GM18861 (cell line): ENCODE measurements around the gene DUSP10.
A peak's percentile ranks its signal among the peaks of the same experiment; 100 is the strongest.

Experiments
- ATAC-seq: cut with Tn5 transposase; IDR thresholded peaks from one replicate; pipeline ENCODE4 v1.9.1; 2021; ENCODE audit not compliant: unreplicated experiment

Gene DUSP10

DNA sequence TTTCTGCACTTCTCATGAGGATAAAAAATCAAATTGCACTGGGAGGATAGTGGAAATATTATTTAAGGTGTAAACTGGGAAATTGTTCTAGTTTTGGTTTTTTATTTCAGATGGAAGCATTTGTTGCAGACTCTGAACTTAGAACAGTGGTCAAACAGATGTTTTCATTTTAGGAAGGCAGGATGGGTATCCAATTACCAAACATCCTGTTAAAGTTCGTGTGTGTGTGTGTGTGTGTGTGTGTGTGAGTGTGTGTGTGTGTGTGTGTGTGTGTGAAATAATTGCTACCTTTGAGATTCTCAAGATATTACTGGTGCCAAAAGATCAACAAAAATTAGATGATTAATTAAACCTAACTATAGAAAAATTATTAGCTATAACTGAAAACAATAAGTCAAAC lies 24.3 kb upstream of the DUSP10 start:
- no peak for ATAC-seq

DNA sequence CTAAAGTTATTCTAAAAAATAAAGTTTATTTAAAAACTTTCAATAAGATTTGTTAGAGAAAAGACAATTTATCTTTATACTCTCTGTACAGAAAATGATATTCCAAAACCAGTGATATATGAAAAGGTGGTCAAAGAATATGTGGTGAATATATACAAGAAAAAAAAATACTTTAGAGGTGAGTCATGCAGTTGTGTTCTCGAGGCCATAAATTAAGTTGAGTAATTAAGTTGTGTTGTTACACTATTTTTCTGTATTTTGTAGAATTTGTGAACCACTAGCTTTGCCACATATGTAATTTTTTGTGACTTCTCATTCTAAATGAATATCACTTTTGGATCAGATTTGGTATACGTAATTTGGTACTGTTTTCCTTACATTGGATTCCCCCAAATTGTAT lies 23.6 kb upstream of the DUSP10 start:
- no peak for ATAC-seq

DNA sequence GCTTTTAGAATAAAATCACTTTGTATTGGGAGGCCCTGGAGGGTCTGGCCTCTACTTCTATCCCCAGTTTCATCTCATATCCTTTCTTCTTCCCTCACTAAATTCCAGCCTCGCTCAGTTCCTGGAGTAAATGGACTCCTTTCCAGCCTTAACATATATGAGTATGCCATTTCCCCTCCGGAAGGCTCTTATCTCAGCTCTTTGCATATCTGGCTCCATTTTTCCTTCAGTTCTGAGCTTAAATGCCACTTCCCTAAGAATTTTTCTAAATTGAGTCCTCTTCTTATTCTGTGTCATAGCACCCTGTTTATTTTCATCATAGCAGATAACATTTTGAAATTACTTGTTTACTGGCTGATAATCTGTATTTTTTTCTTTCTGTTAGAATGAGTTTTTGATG lies 20.2 kb upstream of the DUSP10 start:
- no peak for ATAC-seq

DNA sequence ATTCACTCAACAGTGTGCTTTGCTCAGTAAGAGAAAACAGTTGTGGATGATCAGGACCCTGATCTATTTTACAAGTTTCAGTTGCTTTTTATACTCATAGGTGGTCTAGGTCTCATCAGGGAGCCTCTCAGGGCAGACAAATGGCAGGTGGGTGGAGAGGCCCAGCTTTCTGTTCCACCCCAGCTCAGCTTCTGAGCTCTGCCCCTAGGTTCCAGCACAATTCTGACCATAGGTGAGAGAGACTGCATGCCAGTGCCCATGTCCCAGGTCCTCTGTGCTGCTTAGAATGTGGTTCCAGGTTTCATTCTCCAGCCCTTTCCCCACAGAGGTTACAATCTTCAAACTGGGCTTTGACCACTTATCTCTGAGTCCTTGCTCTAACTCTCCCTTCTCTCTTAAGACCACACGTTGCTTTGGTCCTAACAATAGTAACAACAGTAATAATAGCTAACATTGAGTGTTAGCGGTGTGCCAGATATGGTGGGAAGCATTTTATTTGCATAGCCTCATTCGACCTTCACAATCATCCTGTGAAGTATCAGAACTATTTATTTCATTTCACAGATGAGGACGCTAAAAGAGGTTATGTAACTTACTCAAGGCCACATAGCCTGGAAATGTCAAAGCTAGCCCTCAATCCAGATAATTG lies 19.6 kb upstream of the DUSP10 start:
- peak; percentile 38 for ATAC-seq

DNA sequence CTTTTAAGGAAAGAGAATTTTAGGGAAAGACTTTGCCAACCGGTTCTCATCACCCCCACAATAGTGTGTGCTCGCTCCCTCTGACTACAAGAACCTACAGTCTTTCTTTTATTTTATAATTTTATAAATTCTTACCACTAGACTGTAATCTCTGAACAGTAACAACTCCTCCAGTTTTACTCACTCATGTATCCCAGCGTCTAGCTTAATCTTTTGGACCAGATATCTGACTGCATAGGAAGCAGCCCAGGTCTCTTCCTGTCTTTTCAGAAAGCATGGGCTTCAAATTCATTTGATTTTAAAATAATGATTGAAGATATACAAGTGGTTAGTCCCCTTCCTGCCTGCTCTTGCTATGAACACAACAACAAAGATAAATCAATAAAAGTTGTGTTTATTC lies 19.0 kb upstream of the DUSP10 start:
- ATAC-seq, result no peak

DNA sequence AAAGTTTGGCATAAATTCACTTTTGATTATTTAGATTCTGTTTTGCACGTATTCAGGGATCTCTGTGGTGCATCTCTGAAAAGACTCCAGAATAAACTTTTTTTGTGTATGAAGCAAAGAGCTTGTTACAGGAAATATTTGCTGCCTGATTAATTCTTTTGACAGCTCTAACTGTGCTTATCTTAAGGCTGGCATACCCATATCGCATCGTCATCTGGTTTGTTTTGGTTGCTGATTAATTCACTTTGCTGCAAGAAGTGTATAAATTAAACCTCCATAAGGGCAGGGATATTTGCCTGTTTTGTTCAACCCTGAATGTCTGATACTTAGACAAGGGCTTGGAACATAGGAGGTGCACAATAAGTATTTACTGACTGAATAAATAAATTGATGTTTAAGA lies 17.5 kb upstream of the DUSP10 start:
- no peak for ATAC-seq

DNA sequence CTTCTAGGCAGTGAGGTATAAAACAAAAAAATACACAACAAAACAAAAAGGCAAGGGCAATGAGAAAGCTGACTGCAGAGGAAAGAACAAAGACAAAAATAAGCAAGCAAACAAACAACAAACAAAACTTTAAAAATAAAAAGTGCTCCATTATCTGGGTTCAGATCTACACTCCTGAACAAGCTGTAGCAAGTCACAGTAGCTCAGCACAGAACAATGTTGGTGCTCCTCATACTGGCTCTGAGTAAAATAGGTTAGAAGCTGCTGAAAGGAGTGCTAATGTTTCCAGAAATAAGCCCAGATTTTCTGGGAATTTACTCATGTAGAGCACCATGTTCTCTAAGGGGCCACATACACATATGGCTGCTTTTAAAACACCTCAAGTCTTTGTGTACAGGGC lies 16.6 kb upstream of the DUSP10 start:
- ATAC-seq, result no peak

DNA sequence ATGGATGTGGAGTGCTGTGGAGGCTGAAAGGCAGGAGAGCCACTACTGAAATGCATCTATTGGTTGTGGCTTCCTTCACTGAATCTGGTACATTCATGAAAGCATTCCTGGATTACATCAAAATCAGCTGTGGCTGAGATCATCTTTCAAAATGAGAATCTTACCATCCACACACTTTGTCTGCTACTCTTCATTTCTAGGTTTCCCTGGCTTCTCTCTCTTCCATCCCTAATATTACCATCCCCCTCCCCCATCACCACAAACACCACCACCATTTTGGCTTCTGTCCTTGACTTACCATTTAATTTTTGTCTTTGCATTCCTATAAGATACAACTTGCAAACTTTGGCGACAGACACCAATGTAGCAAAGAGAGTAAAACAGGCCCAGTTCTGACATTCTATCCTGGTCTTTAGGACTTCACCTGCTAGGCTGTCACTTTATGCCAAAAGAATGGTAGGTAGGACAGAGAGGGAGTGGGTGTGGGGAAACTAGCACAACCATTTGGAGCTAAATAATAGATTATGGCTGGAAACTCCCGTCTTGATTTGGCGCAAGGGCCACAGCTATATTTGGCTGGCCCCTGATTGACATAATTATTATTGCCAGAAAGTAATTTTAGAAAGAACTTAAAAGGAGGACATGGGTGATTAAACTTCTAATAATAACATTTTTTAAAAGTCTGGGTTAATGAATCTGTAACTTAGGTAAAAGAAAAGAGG lies 15.1 kb upstream of the DUSP10 start:
- no peak for ATAC-seq

DNA sequence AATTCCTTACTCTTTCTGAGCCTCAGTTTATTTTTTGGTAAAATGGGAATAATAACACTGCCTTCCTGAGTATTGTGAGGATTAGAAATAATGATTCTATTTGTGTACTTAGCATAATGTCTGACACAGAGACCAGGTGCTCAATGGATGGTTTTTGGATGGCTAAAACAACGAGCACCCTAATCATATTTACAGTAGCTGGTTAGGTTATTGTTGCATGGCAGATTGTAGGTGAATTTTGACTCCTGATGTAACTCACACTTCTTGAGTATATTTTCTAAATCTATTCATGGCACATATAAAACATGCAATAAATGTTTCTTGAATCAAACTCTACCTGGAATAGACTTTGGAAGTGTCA lies 11.9 kb upstream of the DUSP10 start:
- ATAC-seq, result peak; percentile 5

DNA sequence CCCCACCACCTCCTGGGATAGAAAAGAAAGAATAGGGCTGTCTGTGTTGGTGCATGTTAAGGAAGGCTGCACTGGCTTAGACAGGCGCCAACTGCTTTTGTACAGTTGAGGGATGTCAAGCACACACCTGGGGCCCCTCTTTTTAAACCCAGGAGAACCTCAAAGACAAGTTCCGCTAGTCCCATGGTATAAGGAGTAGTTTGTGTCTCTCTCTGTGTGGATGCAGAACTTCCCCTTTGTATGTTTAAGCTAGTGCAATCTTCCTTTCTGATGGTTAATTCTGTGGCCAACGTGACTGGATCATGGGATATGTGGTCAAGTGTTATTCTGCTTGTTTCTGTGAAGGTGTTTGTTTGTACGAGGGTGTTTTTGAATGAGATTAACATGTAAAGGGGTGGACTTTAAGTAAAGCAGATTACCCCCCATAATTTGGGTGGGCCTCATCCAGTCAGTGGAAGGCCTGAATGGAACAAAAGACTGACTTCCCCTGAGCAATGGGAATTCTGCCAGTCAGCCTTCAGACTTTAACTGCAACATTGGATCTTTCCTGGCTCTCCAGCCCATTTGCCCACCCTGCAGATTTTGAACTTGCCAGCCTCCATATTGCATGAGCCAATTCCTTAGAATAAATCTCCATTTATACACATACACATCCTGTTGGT lies 9.5 kb upstream of the DUSP10 start:
- no peak for ATAC-seq

DNA sequence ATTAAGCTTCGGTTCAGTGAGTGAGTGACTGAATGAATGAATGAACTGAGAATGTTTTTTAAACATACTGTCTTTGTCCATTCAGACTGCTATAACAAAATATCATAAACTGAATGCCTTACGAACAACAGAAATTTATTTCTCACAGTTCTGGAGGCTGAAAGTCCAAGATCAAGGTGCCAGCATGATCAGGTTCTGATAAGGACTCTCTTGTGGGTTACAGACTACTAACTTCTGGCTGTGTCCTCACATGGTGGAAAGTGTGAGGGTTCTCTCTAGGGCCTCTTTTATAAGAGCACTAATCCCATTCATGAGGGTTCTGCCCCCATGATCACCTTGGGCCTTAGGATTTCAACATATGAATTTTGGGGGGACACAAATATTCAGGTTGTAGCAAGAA lies 7.1 kb upstream of the DUSP10 start:
- ATAC-seq, result no peak

DNA sequence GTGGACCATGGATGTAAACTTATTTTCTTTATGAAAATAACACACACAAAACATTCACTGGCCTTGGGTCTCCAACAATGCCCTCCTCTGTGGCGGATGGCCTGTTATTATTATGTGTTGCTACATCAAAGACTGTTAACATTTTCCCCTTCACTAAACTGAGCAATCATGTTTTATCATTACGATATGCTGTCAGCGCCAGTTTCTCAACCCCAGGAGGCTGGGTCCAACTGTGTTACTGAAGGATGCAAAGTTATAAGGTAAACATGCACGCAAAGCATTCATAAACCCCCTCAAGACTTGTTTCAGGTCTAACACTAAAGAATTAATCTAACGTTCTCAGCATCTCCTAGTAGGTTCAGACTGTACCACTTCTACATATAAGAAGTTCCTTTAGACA lies 6.0 kb upstream of the DUSP10 start:
- ATAC-seq, result no peak

DNA sequence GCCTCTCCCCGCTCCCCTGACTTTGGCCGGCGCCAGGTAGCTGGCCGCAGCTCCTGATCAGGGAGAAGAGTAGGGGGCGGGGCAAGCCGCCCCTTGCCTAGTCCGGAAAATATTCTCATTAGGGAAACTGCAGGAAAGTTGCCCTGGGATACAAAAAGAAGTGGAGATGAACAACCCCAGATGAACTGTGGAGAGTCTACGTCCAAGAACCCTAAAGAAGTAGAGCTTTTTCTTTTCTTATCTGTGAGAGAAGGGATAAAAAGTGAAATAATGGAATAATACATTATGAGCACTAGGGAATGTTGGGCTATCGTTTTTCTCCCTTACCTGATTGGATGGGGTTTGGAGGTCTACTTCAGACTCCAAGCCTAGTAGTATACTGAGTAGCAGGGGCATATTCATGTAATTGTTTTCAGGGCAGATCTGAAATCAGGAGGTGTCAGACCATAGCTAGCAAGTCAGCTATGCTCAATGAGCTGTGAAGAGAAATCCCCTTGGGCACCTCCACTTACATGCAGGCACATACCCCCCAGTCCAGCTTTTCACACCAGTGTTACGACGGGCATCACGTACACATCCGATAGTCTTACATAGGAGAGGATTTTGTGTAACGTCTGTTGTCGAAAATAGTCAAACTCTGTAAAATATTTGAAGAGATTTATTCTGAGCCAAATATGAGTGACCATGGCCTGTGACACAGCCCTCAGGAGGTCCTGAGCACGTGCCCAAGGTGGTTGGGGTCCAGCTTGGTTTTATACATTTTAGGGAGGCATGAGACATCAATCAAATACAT lies 1.7 kb upstream of the DUSP10 start:
- peak; percentile 31 for ATAC-seq

DNA sequence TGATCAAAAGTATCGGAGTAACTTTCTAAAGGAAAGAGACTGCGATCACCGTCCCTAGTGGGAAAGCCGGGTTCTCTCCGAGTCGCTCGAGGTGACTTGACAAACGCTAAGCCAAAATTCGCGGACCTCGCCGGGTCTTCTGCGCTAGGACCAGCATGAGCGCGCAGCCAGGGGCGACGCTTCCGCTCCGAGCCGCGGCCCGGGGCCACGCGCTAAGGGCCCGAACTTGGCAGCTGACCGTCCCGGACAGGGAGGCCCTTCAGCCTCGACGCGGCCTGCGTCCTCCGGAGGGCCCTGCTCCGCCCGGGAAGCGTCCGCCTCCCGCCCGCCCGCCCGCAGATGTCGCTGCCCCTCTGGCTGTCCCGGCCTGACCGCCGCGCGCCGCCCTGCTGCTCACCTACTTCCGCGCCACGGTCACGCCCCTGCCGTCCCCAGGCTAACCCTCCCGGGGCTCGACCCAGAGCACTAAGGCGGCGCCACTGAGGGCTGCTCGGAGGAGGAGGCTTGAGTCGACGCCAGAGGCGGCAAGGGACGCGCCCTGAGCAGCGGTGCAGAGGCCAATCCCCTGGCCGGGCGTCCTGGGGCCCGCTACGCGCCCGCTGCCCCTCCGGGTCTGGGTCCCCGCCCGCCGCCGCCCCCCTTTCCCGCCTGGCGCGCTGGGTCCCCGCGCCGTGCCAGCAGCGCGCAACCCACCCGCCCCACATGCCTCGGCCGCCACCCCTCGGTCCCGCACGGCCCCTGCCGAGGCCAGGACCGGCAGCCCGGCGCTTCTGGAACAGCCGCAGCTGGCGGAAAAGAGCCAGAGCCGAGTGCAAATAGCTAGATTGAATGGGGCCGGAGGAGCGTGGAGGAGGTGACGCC lies 896 bp upstream of the DUSP10 start:
- peak; percentile 36 for ATAC-seq

DNA sequence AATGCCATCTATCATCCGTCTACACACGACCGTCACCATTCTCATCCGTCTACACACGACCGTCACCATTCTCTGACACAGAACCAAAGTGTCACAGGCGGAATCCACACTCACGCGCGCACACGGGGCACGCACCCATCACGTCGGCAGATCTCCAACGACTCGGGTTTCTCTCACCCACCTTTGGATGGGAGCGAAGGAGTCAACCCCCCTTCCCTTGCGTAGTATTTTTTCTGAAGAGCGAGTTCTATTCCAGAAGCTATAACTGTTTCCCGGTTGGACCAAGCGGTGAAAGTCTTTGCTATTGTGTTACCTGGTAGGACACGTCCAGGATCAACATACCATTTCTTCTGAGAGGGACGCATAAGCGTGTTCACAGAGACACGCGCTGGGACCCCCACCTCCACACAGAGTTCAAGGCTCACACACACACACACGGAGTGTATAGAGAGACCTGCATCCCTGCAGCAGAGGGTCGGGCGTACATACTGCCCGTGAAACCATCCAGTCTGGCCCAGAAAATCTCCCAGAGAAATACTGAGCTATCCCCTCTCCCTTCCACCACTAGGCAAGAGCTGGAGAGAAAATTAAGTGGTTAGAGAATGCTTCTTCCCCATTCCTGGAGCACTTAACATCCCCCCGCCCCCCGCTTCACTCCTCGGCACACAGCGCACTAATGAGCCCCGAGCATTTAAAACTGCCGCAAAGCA lies 741 bp downstream of the DUSP10 start:
- no peak for ATAC-seq

DNA sequence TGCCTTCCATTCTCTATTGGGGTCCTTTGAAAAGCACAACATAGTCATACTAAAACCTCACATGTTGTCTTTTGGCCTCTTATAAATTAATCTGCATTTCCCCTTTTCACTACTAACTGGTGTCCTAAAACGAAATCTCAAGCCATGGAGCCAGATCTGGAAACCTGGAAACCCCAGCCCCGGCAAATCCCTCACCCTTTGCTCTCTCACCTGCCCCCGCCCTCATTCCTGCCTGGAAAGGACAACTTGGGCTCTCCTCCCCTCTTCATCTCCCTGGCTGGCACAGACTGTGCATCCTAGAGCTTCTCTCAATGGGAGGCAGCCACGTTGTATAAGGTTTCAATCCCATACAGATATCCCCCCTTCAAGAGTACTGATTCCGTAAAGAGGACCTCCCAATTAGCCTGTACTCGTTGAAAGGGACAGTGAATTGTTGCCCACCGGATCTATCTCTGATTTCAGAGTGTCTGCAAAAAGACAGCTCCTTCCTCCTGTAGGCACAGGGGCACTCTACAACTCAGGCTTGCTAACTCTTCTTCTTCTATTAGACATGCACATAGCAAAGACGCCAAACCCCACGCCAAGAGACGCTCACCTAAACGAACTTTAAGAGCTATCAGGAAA lies 1.4 kb downstream of the DUSP10 start:
- no peak for ATAC-seq

DNA sequence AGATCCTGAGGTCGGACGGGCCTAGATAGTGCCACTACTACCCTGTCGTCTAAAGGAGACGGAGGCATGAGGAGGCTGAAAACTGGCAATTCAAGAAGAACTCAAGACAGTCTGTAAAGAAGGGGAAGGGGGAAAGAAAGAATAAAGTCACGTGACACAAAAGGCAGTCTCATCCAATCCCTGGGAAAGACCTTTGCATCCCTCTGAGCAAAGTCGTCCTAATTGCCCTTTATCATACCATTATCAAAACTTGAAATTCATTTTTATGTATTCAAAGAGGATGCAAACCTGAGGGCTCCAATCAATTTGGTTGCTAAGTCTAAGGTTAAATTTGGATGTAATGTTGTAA lies 2.2 kb downstream of the DUSP10 start:
- ATAC-seq, result no peak

DNA sequence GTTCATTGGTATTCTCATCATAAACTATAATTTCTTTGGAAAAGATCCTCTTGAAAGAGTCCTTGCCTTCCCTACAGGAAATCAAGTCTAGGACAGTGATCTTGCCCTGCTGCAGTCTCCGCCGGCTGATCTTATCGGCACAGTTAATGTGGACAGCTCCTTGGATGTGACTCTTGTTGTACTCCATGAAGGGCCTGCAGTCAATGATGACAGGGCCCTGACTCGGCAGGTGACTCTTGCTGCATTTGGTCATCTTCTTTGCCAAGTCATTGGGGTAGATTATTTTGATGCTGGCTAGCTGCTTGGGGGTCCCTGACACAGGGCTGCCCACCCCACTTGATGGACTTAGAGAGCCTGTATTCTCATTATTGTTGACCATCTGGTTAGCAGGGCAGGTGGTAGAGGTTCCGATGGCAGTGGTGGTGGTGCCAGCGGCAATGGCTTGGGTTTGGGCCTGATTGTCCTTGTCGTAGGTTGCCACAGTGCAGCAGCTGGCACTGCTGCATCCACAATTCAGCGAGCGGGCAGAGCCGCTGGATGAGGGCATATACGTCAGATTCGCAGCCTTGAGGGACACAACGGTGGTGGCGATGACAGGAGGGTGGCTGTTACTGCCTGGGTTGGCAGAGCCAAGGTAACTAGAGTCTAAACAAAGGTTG lies 2.7 kb downstream of the DUSP10 start:
- ATAC-seq, result no peak

DNA sequence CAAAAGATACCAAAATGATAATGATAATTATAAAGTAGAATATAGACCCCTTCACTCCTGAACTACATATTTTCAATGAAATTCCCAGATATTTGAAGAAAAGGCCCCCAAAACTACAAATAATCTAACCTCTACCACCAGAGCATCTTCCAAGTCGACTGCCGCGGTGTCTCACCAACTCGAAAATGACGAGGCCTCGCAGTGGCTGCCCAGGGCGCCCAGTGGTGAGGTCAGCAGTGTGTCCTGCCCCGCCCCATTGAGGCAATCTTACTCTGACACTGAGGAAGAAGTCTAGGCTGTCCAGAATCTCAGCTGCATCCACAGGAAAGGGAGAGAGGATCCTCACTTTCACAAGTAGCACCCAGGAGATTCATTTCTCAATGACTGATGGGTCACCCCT lies 5.2 kb downstream of the DUSP10 start:
- ATAC-seq, result no peak
